Esophagus mucosa (tissue), 1 donor: ENCODE results near the gene ANAPC16. TPM values are rescaled to one million over a fixed set of nuclear protein-coding genes. Genes with fewer than 3 reads are reported as not detected.

Experiments
- total RNA-seq: library from RNA; stranded (reverse); gene quantifications from one replicate; pipeline ENCODE4 v1.2.4, GENCODE V29; 2023
- donor health status: DM: yes; HTN: yes; CAD: no.

The ANAPC16 gene
- total RNA-seq, 1 donor from 2014 or later: 64.4 TPM

Other genes with a start within 250 kb of the ANAPC16 start
- gene SPOCK2, start 127.5 kb upstream of the ANAPC16 start, total RNA-seq: 1.5 TPM
- 23.5 TPM for gene ASCC1, start 264 bp downstream of the ANAPC16 start, total RNA-seq
- 417 TPM for gene DDIT4, start 57.9 kb downstream of the ANAPC16 start, total RNA-seq
- 21.6 TPM for gene DNAJB12, start 138.9 kb downstream of the ANAPC16 start, total RNA-seq